GM23338 (cell line): ENCODE measurements around the gene MPC2. TPM values are rescaled to one million over a fixed set of nuclear protein-coding genes. Genes with fewer than 3 reads are reported as not detected.

Experiments used
- ATAC-seq: fragments of 200-7000 bp; cut with Tn5 transposase; 3 replicates; pipeline ENCODE4 v1.9.1; 2020
- DNase-seq: peaks from one replicate; pipeline ENCODE4 v3.0.0-alpha.2; 2015; ENCODE audit warnings: low spot score
- H2AFZ ChIP-seq: fragments of 200-600 bp; sonication (generic); 2 replicates; pipeline ENCODE4 v1.8.0; 2016; ENCODE audit warnings: antibody characterized with exemption, mild to moderate bottlenecking, moderate library complexity
- H3F3A ChIP-seq: fragments of 200-600 bp; sonication (generic); replicated peaks from 2 replicates; pipeline ENCODE4 v1.8.0; 2017; ENCODE audit warnings: antibody characterized with exemption, mixed run types, low read depth
- H3K27ac ChIP-seq: fragments of 200-600 bp; sonication (generic); 2 replicates; pipeline ENCODE4 v1.6.1; 2016; ENCODE audit warnings: low read depth
- H3K27me3 ChIP-seq: fragments of 200-600 bp; sonication (generic); 2 replicates; pipeline ENCODE4 v1.8.0; 2016; ENCODE audit warnings: mild to moderate bottlenecking, mixed run types, moderate library complexity; ENCODE audit not compliant: insufficient read depth
- H3K36me3 ChIP-seq: fragments of 200-600 bp; sonication (generic); 2 replicates; pipeline ENCODE4 v1.8.0; 2016; ENCODE audit warnings: mild to moderate bottlenecking; ENCODE audit not compliant: insufficient read depth
- H3K4me1 ChIP-seq: fragments of 200-600 bp; sonication (generic); 2 replicates; pipeline ENCODE4 v1.8.0; 2016; ENCODE audit warnings: mild to moderate bottlenecking, moderate library complexity; ENCODE audit not compliant: insufficient read depth
- H3K4me2 ChIP-seq: fragments of 200-600 bp; sonication (generic); 2 replicates; pipeline ENCODE4 v1.7.1; 2017; ENCODE audit warnings: mixed run types
- H3K4me3 ChIP-seq: fragments of 200-600 bp; sonication (generic); 2 replicates; pipeline ENCODE4 v1.6.1; 2016; ENCODE audit warnings: mixed run types
- H3K79me2 ChIP-seq: fragments of 200-600 bp; sonication (generic); replicated peaks from 2 replicates; pipeline ENCODE4 v1.8.0; 2017; ENCODE audit warnings: mild to moderate bottlenecking; ENCODE audit not compliant: insufficient read depth
- H3K9me2 ChIP-seq: fragments of 200-600 bp; sonication (generic); 2 replicates; pipeline ENCODE4 v1.8.0; 2017; ENCODE audit not compliant: insufficient read depth
- H4K20me1 ChIP-seq: fragments of 200-600 bp; sonication (generic); replicated peaks from 2 replicates; pipeline ENCODE4 v1.8.0; 2017; ENCODE audit warnings: mild to moderate bottlenecking; ENCODE audit not compliant: insufficient read depth
- H3K27ac Mint-ChIP-seq: 2 replicates; pipeline ENCODE4 v1.8.0; 2020; ENCODE audit warnings: inconsistent platforms, mild to moderate bottlenecking, moderate library complexity, mixed read lengths
- H3K27me3 Mint-ChIP-seq: 3 replicates; pipeline ENCODE4 v1.8.0; 2022; ENCODE audit warnings: low read depth, mild to moderate bottlenecking, moderate library complexity, mixed read lengths, inconsistent platforms; ENCODE audit not compliant: insufficient read depth, poor library complexity
- H3K36me3 Mint-ChIP-seq: 3 replicates; pipeline ENCODE4 v1.8.0; 2021; ENCODE audit warnings: low read depth, mild to moderate bottlenecking, inconsistent platforms, moderate library complexity, mixed read lengths
- H3K4me1 Mint-ChIP-seq: 3 replicates; pipeline ENCODE4 v1.8.0; 2020; ENCODE audit warnings: mild to moderate bottlenecking, inconsistent platforms, mixed read lengths
- H3K4me3 Mint-ChIP-seq: 3 replicates; pipeline ENCODE4 v1.8.0; 2021; ENCODE audit warnings: moderate library complexity, mild to moderate bottlenecking, inconsistent platforms, mixed read lengths
- H3K9me3 Mint-ChIP-seq: 3 replicates; pipeline ENCODE4 v1.8.0; 2020; ENCODE audit warnings: moderate library complexity, mild to moderate bottlenecking, inconsistent platforms, mixed read lengths
- CREB1 ChIP-seq: fragments of 250-450 bp; sonication (Bioruptor Pico); IDR thresholded peaks from 2 replicates; pipeline ENCODE4 v1.5.0; 2020; ENCODE audit warnings: low read depth, mild to moderate bottlenecking, moderate library complexity
- CTCF ChIP-seq, 2 experiments: fragments of 200-600 bp in 1 of 2; sonication (generic) in 1 of 2; conservative IDR thresholded peaks; 2 replicates each; pipeline versions ENCODE4 v1.5.1 to v1.6.1; 2016 to 2017; ENCODE audit warnings: antibody characterized with exemption in 2 of 2, low read depth in 2 of 2, mild to moderate bottlenecking in 2 of 2, moderate library complexity in 1 of 2
- EZH2 ChIP-seq: fragments of 200-600 bp; sonication (generic); IDR thresholded peaks from one replicate; pipeline ENCODE4 v1.8.0; 2017; ENCODE audit warnings: antibody characterized with exemption, mild to moderate bottlenecking, low read depth; ENCODE audit not compliant: unreplicated experiment
- EZH2phosphoT487 ChIP-seq: fragments of 200-600 bp; sonication (generic); IDR thresholded peaks from one replicate; pipeline ENCODE4 v1.8.1; 2018; ENCODE audit warnings: antibody characterized with exemption; ENCODE audit not compliant: unreplicated experiment
- JUNB ChIP-seq: IDR thresholded peaks from one replicate; pipeline ENCODE4 v1.6.1; 2016; ENCODE audit warnings: antibody characterized with exemption; ENCODE audit not compliant: unreplicated experiment
- NANOG ChIP-seq: IDR thresholded peaks from 2 replicates; pipeline ENCODE4 v1.6.1; 2016; ENCODE audit warnings: antibody characterized with exemption, borderline replicate concordance
- POLR2AphosphoS5 ChIP-seq: IDR thresholded peaks from 2 replicates; pipeline ENCODE4 v1.6.1; 2016; ENCODE audit warnings: antibody characterized with exemption, low read depth
- STAT1 ChIP-seq: IDR thresholded peaks from one replicate; pipeline ENCODE4 v1.6.1; 2016; ENCODE audit warnings: antibody characterized with exemption; ENCODE audit not compliant: unreplicated experiment
- ZNF114 ChIP-seq: fragments of 250-450 bp; sonication (Bioruptor Pico); IDR thresholded peaks from 2 replicates; pipeline ENCODE4 v1.5.0; 2020; ENCODE audit warnings: mild to moderate bottlenecking, moderate library complexity
- ZNF331 ChIP-seq: fragments of 250-450 bp; sonication (Bioruptor Pico); IDR thresholded peaks from 2 replicates; pipeline ENCODE4 v1.5.0; 2020; ENCODE audit warnings: low read depth, mild to moderate bottlenecking, moderate library complexity
- ZNF462 ChIP-seq: fragments of 250-450 bp; sonication (Bioruptor Pico); IDR thresholded peaks from 2 replicates; pipeline ENCODE4 v1.5.0; 2020; ENCODE audit warnings: mild to moderate bottlenecking, moderate library complexity
- polyA plus RNA-seq: library from polyadenylated mRNA; unstranded; fragments of >200 nt; fragmentation: Nextera tagmentation; extraction: Ambion mirVana; gene quantifications from 2 replicates; pipeline ENCODE4 v1.2.1, GENCODE V29; 2016
- total RNA-seq: library from RNA; depleted of rRNA; stranded (reverse); fragments of >200 nt; shearing (Covaris generic); gene quantifications from 2 replicates; pipeline ENCODE4 v1.2.3, GENCODE V29; 2014
- TF ChIP-seq, protein P1 (sequence below): IDR thresholded peaks from one replicate; pipeline ENCODE4 v1.6.1; 2018; ENCODE audit warnings: antibody characterized with exemption; ENCODE audit not compliant: unreplicated experiment
- TF ChIP-seq, protein P2 (sequence below): IDR thresholded peaks from 2 replicates; pipeline ENCODE4 v1.6.1; 2016; ENCODE audit warnings: antibody characterized with exemption

MPC2 gene
- total and polyA plus RNA-seq, 2 experiments from 2014 or later: 21.6 to 76.9 TPM

DNA sequence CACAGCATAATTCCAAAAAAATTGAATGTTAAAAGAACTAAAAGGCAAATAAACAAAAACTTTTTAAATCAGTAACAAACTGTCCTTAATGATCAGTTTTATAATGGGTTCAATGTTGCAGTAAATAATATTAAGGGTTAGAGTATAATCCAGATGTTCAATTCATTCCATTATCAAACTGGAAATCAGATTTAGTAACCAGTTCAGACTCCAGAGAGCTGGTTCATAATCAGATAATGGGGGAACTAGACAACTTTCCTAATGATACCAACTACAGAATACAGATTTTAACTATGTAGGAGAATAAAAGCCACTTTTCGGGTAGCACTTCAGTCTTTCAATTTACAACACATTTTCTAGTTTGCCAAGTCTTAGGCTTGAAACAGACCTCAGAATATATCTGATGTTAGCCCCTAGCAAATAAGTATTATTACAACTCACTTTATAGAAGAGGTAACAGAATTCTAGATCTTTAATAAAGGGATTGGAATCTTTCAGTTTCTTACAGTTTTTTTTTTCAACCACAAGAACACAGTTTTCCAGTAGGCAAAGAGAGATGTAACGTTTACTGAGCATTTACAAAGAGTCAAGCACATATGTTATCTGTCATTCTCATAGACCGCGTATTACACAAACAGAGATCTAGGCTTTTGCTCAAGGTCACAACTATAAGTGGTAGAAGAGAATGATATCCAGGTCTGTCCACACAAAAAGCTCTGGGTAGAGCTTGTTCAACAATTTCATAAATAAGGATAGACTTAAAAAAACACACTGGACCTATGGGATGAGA lies 2.3 kb downstream of the MPC2 start:
- Histone ChIP-seq H3K4me3 (peak overlapping the region; percentile 55), H3K36me3 (no peaks in the 10 kb centered on the region), H3F3A (0 out of 2 replicates have a peak, but pooled peaks cover 3% of the 10 kb centered on the region), H4K20me1 (no peaks in the 10 kb centered on the region), H3K9me2 (no peaks in the 10 kb centered on the region), H3K27me3 (no peaks in the 10 kb centered on the region), H3K4me1 (peaks cover 25% of the 10 kb centered on the region), H3K27ac (peak overlapping the region; percentile 50; the same call in 1 of the 2 replicates), H2AFZ (no peak overlapping the region; the same call in 1 of the 2 replicates), H3K4me2 (peak overlapping the region; percentile 93), H3K79me2 (peaks cover 59% of the 10 kb centered on the region)
- Mint-ChIP-seq H3K36me3 (peaks cover 3% of the 10 kb centered on the region; the same call in 1 of the 3 replicates), H3K4me3 (peak overlapping the region; percentile 84), H3K4me1 (peaks cover 15% of the 10 kb centered on the region), H3K27ac (peak overlapping the region; percentile 61; the same call in 1 of the 2 replicates), H3K9me3 (no peaks in the 10 kb centered on the region; the same call in 2 of the 3 replicates), H3K27me3 (peaks cover 14% of the 10 kb centered on the region)
- ATAC-seq (no peak), DNase-seq (no peak)
- TF ChIP-seq POLR2AphosphoS5 (no peak), ZNF462 (CRISPR knock-in tag) (no peak), EZH2phosphoT487 (no peak), JUNB (no peak), CTCF (conservative IDR thresholded peaks at IDR 0.05; ENCODE audit: low read depth in 2 of 2) (no peak), STAT1 (no peak), CREB1 (no peak), ZNF114 (CRISPR knock-in tag) (no peak), ZNF331 (CRISPR knock-in tag) (no peak), EZH2 (no peak), NANOG (no peak)
- TF ChIP-seq, protein P1, sequence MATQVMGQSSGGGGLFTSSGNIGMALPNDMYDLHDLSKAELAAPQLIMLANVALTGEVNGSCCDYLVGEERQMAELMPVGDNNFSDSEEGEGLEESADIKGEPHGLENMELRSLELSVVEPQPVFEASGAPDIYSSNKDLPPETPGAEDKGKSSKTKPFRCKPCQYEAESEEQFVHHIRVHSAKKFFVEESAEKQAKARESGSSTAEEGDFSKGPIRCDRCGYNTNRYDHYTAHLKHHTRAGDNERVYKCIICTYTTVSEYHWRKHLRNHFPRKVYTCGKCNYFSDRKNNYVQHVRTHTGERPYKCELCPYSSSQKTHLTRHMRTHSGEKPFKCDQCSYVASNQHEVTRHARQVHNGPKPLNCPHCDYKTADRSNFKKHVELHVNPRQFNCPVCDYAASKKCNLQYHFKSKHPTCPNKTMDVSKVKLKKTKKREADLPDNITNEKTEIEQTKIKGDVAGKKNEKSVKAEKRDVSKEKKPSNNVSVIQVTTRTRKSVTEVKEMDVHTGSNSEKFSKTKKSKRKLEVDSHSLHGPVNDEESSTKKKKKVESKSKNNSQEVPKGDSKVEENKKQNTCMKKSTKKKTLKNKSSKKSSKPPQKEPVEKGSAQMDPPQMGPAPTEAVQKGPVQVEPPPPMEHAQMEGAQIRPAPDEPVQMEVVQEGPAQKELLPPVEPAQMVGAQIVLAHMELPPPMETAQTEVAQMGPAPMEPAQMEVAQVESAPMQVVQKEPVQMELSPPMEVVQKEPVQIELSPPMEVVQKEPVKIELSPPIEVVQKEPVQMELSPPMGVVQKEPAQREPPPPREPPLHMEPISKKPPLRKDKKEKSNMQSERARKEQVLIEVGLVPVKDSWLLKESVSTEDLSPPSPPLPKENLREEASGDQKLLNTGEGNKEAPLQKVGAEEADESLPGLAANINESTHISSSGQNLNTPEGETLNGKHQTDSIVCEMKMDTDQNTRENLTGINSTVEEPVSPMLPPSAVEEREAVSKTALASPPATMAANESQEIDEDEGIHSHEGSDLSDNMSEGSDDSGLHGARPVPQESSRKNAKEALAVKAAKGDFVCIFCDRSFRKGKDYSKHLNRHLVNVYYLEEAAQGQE: no peak
- TF ChIP-seq, protein P2, sequence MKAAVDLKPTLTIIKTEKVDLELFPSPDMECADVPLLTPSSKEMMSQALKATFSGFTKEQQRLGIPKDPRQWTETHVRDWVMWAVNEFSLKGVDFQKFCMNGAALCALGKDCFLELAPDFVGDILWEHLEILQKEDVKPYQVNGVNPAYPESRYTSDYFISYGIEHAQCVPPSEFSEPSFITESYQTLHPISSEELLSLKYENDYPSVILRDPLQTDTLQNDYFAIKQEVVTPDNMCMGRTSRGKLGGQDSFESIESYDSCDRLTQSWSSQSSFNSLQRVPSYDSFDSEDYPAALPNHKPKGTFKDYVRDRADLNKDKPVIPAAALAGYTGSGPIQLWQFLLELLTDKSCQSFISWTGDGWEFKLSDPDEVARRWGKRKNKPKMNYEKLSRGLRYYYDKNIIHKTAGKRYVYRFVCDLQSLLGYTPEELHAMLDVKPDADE: no peak
